ENCODE data around the gene COQ3.

GRCh38 chr6:99354983-99355382, 39.0 kb downstream of the COQ3 start:
- TF ChIP-seq CTCF (IDR thresholded peaks at IDR 0.05 in 8 of 11, conservative IDR thresholded peaks at IDR 0.05 in 3 of 11), result no peak
- no peak for TF ChIP-seq POLR2AphosphoS5 (IDR thresholded peaks at IDR 0.05)

All from spleen (tissue), 7 donors.